ENCODE data around the gene FAM24A.

Gene FAM24A

DNA sequence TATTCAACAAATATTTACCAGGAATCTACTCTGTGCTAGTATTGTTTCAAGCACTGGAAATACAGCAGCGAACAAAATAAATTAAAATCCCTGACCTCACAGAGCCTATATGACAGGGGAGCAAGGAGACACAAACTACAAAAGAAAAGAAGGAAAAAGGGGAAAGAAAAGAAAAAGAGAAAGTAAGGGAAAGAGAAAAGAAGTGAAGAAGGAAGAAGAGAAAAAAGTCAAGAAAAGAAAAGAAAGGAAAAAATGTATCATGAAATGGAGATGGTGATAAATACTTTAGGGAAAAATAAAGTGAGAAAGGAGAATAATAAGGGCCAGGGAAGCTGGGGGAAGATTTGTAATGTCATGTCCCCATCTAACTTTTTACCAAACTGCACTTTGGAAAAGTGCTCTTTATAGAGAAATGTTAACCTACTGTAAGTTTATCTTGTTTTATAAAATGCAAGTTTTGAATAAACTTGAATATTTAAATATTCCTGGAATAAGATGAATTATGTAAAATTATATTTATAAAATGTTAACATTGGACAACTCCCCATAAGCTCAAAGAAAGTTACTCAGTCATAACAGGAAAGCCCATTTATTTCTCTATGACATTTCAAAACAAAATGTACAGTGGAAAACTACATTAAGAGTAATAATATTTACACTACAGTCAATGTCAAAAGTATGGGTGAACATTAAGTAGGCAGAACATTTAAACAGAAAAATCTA is 28.9 kb downstream of the FAM24A start:
- Histone ChIP-seq H3K27ac (ENCODE audit: low read length) (no peak overlapping the region), H3K9me3 (ENCODE audit: insufficient read depth, low read depth, low read length) (no peaks in the 10 kb centered on the region), H3K36me3 (ENCODE audit: insufficient read depth, low read depth, low read length) (peaks cover 38% of the 10 kb centered on the region), H3K27me3 (ENCODE audit: insufficient read depth, low read length) (no peaks in the 10 kb centered on the region), H3K4me1 (ENCODE audit: insufficient read depth, low read length) (no peaks in the 10 kb centered on the region), H3K9ac (ENCODE audit: low read depth, low read length) (no peak overlapping the region), H3K4me3 (ENCODE audit: low read length) (no peak overlapping the region)

DNA sequence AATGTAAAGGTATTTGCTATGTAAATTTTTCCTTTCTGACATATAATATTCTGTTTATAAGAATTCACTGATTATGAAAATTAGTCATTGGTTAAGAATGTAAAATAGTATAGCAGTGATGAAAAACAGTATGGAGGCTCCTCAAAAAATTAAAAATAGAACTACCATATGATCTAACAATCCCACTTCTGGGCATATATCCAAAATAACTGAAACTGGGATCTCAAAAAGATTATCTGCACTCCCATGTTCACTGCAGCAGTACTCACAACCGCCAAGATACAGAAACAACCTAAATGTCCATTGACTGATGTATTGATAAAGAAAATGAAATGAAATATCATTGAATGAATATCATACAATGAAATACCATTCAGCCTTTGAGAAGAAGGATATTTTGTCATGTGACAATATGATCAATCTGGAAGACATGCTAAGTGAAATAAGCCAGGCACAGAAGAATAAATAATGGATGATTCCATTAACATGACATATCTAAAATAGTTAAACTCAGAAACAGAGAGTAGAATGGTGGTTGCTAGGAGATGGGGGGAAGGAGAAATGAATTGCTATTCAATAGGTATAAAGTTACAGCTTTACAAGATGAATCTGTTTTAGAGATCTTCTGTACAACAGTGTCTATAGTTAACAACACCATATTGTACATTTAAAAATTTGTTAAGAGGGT is 29.6 kb downstream of the FAM24A start:
- H3K9ac ChIP-seq (ENCODE audit: low read depth, low read length) = no peak overlapping the region

DNA sequence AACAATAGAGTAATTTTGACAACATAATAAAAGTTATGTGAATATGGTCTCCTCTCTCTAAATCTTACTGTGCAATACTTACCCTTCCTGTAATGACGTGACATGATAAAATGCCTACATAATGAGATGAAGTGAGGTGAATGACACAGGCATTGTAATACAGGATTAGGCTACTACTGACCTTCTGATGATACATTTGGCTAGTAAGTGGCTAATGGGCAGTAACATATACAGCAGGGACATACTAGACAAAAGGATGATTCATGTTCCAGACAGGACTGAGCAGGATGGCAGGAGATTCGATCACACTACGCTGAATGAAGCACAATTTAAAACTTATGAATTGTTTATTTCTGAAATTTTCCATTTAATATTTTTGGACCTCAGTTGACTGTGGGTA is 38.9 kb downstream of the FAM24A start:
- peaks cover 46% of the 10 kb centered on the region for H3K36me3 ChIP-seq (ENCODE audit: insufficient read depth, low read depth, low read length)
- H3K9me3 ChIP-seq (ENCODE audit: insufficient read depth, low read depth, low read length) = no peaks in the 10 kb centered on the region
- no peak overlapping the region for H3K9ac ChIP-seq (ENCODE audit: low read depth, low read length)
- H3K4me3 ChIP-seq (ENCODE audit: low read length) = no peak overlapping the region
- peaks cover under 1% of the 10 kb centered on the region; the same call in 1 of the 2 replicates for H3K27me3 ChIP-seq (ENCODE audit: insufficient read depth, low read length)
- H3K27ac ChIP-seq (ENCODE audit: low read length) = no peak overlapping the region
- H3K4me1 ChIP-seq (ENCODE audit: insufficient read depth, low read length) = no peaks in the 10 kb centered on the region

More for the DNA sequence above, 29.6 kb downstream of the FAM24A start:
- H3K27me3 ChIP-seq (ENCODE audit: insufficient read depth, low read length) = no peaks in the 10 kb centered on the region
- H3K4me3 ChIP-seq (ENCODE audit: low read length) = no peak overlapping the region
- H3K9me3 ChIP-seq (ENCODE audit: insufficient read depth, low read depth, low read length) = no peaks in the 10 kb centered on the region
- no peak overlapping the region for H3K27ac ChIP-seq (ENCODE audit: low read length)
- no peaks in the 10 kb centered on the region for H3K4me1 ChIP-seq (ENCODE audit: insufficient read depth, low read length)
- peaks cover 39% of the 10 kb centered on the region for H3K36me3 ChIP-seq (ENCODE audit: insufficient read depth, low read depth, low read length)

DNA sequence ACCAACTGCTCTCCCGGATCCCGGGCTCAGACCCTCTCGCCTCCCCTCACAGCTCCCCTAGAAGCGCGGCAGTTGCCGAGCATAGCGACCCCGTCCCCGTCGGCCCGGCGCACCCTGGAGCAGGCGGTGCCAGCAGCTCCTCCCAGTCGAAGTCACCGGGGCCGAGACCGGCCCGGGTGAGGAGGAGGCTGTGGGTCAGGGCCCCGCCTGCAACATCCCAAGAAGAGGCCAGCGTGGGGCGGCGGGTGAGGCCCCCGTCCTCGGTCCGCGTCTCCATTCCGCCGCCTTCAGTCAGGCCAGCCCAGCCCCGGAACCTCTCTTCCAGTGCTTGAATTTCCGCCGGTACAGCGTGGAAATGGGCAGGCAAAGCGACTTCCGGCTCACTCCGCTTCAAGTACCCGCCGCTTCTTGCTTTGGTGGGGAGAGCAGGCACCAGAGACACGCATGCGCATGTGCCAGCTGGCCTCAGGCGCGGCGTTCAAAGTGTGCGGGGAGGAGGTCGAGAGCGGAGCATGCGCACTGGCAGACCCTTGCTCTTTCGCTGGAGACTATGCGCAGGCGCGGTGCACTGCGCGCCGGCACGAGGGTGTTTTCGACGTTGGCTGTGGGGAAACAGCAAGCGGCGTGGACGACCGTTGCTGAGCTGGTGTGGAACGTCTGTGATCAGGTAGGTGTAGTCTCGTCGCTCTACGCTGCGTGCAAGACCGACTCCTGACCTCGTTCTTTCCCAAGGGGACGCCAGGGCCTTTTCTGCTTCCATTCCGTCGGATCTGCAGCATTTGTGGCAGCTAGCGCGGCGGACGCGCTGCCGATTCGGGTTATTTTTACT is 43.7 kb downstream of the FAM24A start, which contains the start of gene C10orf88:
Gene C10orf88, minus strand, starts transcription at position 326 of the 829 bp plus-strand sequence. Its CDS starts 49 bp downstream, at position 277.
- Histone ChIP-seq H3K9me3 (ENCODE audit: insufficient read depth, low read depth, low read length) (peaks cover 10% of the 10 kb centered on the region), H3K4me1 (ENCODE audit: insufficient read depth, low read length) (no peaks in the 10 kb centered on the region), H3K4me3 (ENCODE audit: low read length) (peak within 1 kb of the TSS; percentile 69), H3K36me3 (ENCODE audit: insufficient read depth, low read depth, low read length) (peaks cover 13% of the 10 kb centered on the region; the same call in 1 of the 2 replicates), H3K27me3 (ENCODE audit: insufficient read depth, low read length) (peaks cover 32% of the 10 kb centered on the region), H3K9ac (ENCODE audit: low read depth, low read length) (peak within 1 kb of the TSS; percentile 69; the same call in 1 of the 2 replicates), H3K27ac (ENCODE audit: low read length) (no peak within 1 kb of the TSS)

DNA sequence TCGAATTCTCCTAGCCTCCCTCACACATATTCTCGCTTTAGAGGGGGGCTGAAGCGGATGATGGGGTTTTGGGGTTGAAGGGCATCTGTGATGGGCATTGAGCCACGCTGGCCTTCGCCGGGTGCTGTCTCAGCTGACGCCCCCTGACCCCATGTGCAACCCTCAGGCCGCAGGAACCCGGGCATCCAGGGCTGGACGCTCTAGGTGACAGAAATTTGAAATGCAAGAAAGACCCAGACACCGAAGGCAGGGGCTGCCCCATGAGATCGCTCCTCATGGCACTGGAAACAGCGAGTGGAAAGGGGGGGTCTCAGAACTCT is 44.3 kb downstream of the FAM24A start:
- peaks cover 10% of the 10 kb centered on the region for H3K9me3 ChIP-seq (ENCODE audit: insufficient read depth, low read depth, low read length)
- H3K9ac ChIP-seq (ENCODE audit: low read depth, low read length) = no peak overlapping the region
- H3K4me1 ChIP-seq (ENCODE audit: insufficient read depth, low read length) = no peaks in the 10 kb centered on the region
- no peak overlapping the region for H3K27ac ChIP-seq (ENCODE audit: low read length)
- peaks cover 32% of the 10 kb centered on the region for H3K27me3 ChIP-seq (ENCODE audit: insufficient read depth, low read length)
- peaks cover 9% of the 10 kb centered on the region; the same call in 1 of the 2 replicates for H3K36me3 ChIP-seq (ENCODE audit: insufficient read depth, low read depth, low read length)
- H3K4me3 ChIP-seq (ENCODE audit: low read length) = peak overlapping the region; percentile 69; the same call in 1 of the 2 replicates

DNA sequence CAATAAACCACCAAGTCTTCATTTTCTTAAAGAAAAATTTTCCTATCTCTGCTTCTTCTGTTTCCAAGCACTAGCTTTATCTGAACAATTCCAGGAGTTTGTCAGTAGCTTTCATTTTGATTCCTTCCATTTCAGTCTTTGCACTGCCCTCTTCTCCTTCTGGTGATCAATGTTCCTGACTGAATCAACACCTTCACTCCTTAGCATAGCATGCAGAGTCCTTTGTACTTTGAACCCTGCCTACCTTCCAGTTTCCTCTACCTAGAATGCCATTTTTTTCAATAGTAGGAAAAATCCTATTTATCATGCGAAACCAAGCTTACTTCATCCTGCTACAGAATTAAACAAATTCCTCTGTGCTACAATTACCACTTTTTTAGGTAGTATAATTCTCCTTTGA is 45.5 kb downstream of the FAM24A start:
- H3K4me3 ChIP-seq (ENCODE audit: low read length) = no peak overlapping the region
- H3K27me3 ChIP-seq (ENCODE audit: insufficient read depth, low read length) = peaks cover 32% of the 10 kb centered on the region
- H3K4me1 ChIP-seq (ENCODE audit: insufficient read depth, low read length) = no peaks in the 10 kb centered on the region
- H3K36me3 ChIP-seq (ENCODE audit: insufficient read depth, low read depth, low read length) = peaks cover 2% of the 10 kb centered on the region; the same call in 1 of the 2 replicates
- H3K9me3 ChIP-seq (ENCODE audit: insufficient read depth, low read depth, low read length) = peaks cover 10% of the 10 kb centered on the region
- no peak overlapping the region for H3K9ac ChIP-seq (ENCODE audit: low read depth, low read length)
- no peak overlapping the region for H3K27ac ChIP-seq (ENCODE audit: low read length)

DNA sequence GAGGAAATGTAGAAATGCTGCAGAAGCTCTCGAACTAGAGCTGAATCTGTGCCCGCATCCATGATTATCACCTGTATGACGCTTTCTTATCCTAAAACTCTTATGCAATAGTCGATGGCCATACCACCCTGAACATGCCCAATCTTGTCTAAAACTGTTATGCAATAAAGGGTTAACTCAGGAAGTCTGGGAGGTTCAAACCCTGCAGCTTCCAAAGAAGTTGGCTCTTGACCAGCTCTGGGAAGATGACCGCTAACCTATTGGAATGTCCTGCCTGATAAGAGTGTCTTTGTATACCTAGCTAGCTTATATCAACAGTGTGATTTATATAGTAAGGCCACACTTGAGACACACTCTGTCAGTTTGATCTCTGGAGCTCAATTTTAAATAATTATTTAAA is 47.1 kb downstream of the FAM24A start:
- Histone ChIP-seq H3K27ac (ENCODE audit: low read length) (no peak overlapping the region), H3K36me3 (ENCODE audit: insufficient read depth, low read depth, low read length) (no peaks in the 10 kb centered on the region), H3K9me3 (ENCODE audit: insufficient read depth, low read depth, low read length) (peaks cover 10% of the 10 kb centered on the region), H3K9ac (ENCODE audit: low read depth, low read length) (no peak overlapping the region), H3K4me1 (ENCODE audit: insufficient read depth, low read length) (no peaks in the 10 kb centered on the region), H3K27me3 (ENCODE audit: insufficient read depth, low read length) (peaks cover 32% of the 10 kb centered on the region), H3K4me3 (ENCODE audit: low read length) (no peak overlapping the region)

DNA sequence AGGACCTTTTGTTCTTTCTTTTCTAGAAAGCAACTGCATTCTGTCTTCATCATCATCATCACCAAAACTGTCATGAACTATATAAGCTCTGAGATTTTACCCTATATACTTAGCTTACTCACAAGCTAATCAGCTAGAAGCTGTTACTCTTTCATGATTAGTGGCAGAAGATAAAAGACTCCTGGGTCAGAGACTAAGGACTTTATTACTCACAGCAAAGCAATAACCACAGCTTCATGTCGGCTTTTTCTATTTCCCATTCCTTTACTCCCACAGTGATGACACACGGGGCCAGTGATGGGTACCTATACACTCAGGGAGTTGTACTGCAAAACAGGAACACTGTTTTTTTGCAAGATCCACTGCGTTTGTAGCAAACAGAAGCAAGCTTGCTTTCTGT is 52.0 kb downstream of the FAM24A start:
- no peak overlapping the region for H3K4me3 ChIP-seq (ENCODE audit: low read length)
- H3K9me3 ChIP-seq (ENCODE audit: insufficient read depth, low read depth, low read length) = peaks cover 8% of the 10 kb centered on the region; the same call in 1 of the 2 replicates
- H3K27me3 ChIP-seq (ENCODE audit: insufficient read depth, low read length) = 0 out of 2 replicates have a peak, but pooled peaks cover 2% of the 10 kb centered on the region
- no peak overlapping the region for H3K9ac ChIP-seq (ENCODE audit: low read depth, low read length)
- H3K4me1 ChIP-seq (ENCODE audit: insufficient read depth, low read length) = no peaks in the 10 kb centered on the region
- H3K36me3 ChIP-seq (ENCODE audit: insufficient read depth, low read depth, low read length) = no peaks in the 10 kb centered on the region
- no peak overlapping the region for H3K27ac ChIP-seq (ENCODE audit: low read length)

Data from iPS-20b (cell line).